ENCODE data around the gene SPAG17.

DNA sequence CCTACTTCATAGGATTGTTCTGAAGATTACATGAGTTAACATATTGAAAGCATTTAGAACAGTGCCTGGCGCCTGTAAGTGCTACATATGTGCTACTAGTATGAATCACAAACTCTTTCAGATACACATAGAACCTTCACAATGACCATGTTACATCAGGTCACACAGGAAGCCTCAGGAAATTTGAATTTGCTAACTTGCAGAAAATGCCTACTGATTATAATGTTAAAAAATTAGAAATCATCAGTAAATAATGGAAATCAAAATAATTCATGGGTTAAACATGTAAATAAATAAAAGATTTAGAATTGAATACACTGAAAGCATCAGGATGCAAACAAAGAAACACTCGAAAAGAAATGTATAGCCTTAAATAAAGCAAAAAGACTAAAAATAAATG, 94.9 kb downstream of the SPAG17 start:
- TF ChIP-seq, protein P1, sequence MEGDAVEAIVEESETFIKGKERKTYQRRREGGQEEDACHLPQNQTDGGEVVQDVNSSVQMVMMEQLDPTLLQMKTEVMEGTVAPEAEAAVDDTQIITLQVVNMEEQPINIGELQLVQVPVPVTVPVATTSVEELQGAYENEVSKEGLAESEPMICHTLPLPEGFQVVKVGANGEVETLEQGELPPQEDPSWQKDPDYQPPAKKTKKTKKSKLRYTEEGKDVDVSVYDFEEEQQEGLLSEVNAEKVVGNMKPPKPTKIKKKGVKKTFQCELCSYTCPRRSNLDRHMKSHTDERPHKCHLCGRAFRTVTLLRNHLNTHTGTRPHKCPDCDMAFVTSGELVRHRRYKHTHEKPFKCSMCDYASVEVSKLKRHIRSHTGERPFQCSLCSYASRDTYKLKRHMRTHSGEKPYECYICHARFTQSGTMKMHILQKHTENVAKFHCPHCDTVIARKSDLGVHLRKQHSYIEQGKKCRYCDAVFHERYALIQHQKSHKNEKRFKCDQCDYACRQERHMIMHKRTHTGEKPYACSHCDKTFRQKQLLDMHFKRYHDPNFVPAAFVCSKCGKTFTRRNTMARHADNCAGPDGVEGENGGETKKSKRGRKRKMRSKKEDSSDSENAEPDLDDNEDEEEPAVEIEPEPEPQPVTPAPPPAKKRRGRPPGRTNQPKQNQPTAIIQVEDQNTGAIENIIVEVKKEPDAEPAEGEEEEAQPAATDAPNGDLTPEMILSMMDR (IDR thresholded peaks at IDR 0.05; ENCODE audit: insufficient read depth, low read depth, low read length) = no peak
- no peak for TF ChIP-seq EZH2 (IDR thresholded peaks at IDR 0.05; ENCODE audit: insufficient read depth, low read length)

Data from astrocyte (in vitro differentiated cells and primary cell).